Muscle layer of colon (tissue), 2 donors: ENCODE data around the gene NDUFB6.
A peak's percentile ranks its signal among the peaks of the same experiment; 100 is the strongest.

Source experiments
- H3K27ac ChIP-seq: one replicate; pipeline ENCODE4 v1.7.0; 2013; ENCODE audit warnings: low read depth, mild to moderate bottlenecking, low read length, moderate library complexity
- H3K27me3 ChIP-seq, 2 donors: one replicate each; pipeline ENCODE4 v1.7.0; 2013; ENCODE audit warnings: low read length in 2 of 2, mild to moderate bottlenecking in 2 of 2; ENCODE audit not compliant: insufficient read depth in 2 of 2, control insufficient read depth in 1 of 2
- H3K36me3 ChIP-seq: one replicate; pipeline ENCODE4 v1.7.0; 2013; ENCODE audit warnings: mild to moderate bottlenecking, low read length; ENCODE audit not compliant: insufficient read depth
- H3K4me1 ChIP-seq: one replicate; pipeline ENCODE4 v1.7.0; 2013; ENCODE audit warnings: mild to moderate bottlenecking, low read length; ENCODE audit not compliant: insufficient read depth
- H3K4me3 ChIP-seq, 2 donors: one replicate each; pipeline ENCODE4 v1.7.0; 2013; ENCODE audit warnings: low read length in 2 of 2, low read depth in 1 of 2, mild to moderate bottlenecking in 1 of 2, moderate library complexity in 1 of 2
- H3K9ac ChIP-seq: one replicate; pipeline ENCODE4 v1.7.0; 2013; ENCODE audit warnings: low read length
- H3K9me3 ChIP-seq: one replicate; pipeline ENCODE4 v1.7.0; 2013; ENCODE audit warnings: mild to moderate bottlenecking, low read length
- donor health status: abdominal sarcoma.
- donor health status: Adenocarcinoma of cecum.

Gene NDUFB6

GRCh38 chr9:32584784-32585183 is 11.8 kb upstream of the NDUFB6 start:
- no peak overlapping the region for H3K4me3 ChIP-seq
- no peak overlapping the region for H3K27ac ChIP-seq
- no peaks in the 10 kb centered on the region for H3K36me3 ChIP-seq
- no peaks in the 10 kb centered on the region for H3K9me3 ChIP-seq
- H3K27me3 ChIP-seq, result no peaks in the 10 kb centered on the region
- no peaks in the 10 kb centered on the region for H3K4me1 ChIP-seq
- no peak overlapping the region for H3K9ac ChIP-seq

- Histone ChIP-seq H3K4me3 (no peak overlapping the region), H3K9ac (no peak overlapping the region), H3K36me3 (no peaks in the 10 kb centered on the region), H3K4me1 (peaks cover 4% of the 10 kb centered on the region), H3K27me3 (no peaks in the 10 kb centered on the region), H3K9me3 (no peaks in the 10 kb centered on the region), H3K27ac (no peak overlapping the region)
Measured at GRCh38 chr9:32581512-32582143, 8.7 kb upstream of the NDUFB6 start.

GRCh38 chr9:32580631-32581300 is 7.8 kb upstream of the NDUFB6 start:
- H3K36me3 ChIP-seq, result no peaks in the 10 kb centered on the region
- H3K9me3 ChIP-seq, result no peaks in the 10 kb centered on the region
- H3K27me3 ChIP-seq, result no peaks in the 10 kb centered on the region
- no peak overlapping the region for H3K9ac ChIP-seq
- H3K4me3 ChIP-seq, result no peak overlapping the region
- no peak overlapping the region for H3K27ac ChIP-seq
- H3K4me1 ChIP-seq, result peaks cover 4% of the 10 kb centered on the region

- peak overlapping the region in 1 of 2 donors; percentile 23 for H3K4me3 ChIP-seq
Measured at GRCh38 chr9:32579706-32580331, 6.9 kb upstream of the NDUFB6 start.

GRCh38 chr9:32578976-32579375 is 6.0 kb upstream of the NDUFB6 start:
- Histone ChIP-seq H3K27ac (no peak overlapping the region), H3K9me3 (no peaks in the 10 kb centered on the region), H3K36me3 (no peaks in the 10 kb centered on the region), H3K9ac (no peak overlapping the region), H3K27me3 (no peaks in the 10 kb centered on the region), H3K4me3 (peak overlapping the region in 1 of 2 donors; percentile 23), H3K4me1 (peaks cover 4% of the 10 kb centered on the region)

More at GRCh38 chr9:32579706-32580331, 6.9 kb upstream of the NDUFB6 start:
- H3K4me1 ChIP-seq, result peaks cover 4% of the 10 kb centered on the region
- no peaks in the 10 kb centered on the region for H3K9me3 ChIP-seq
- no peaks in the 10 kb centered on the region for H3K27me3 ChIP-seq
- no peaks in the 10 kb centered on the region for H3K36me3 ChIP-seq
- no peak overlapping the region for H3K9ac ChIP-seq
- no peak overlapping the region for H3K27ac ChIP-seq

GRCh38 chr9:32577316-32577715 is 4.4 kb upstream of the NDUFB6 start:
- H3K4me3 ChIP-seq, result no peak overlapping the region
- no peak overlapping the region for H3K9ac ChIP-seq
- H3K27ac ChIP-seq, result no peak overlapping the region
- H3K36me3 ChIP-seq, result no peaks in the 10 kb centered on the region
- no peaks in the 10 kb centered on the region for H3K9me3 ChIP-seq
- no peaks in the 10 kb centered on the region for H3K27me3 ChIP-seq
- H3K4me1 ChIP-seq, result peaks cover 4% of the 10 kb centered on the region

- H3K27ac ChIP-seq, result no peak overlapping the region
- no peak overlapping the region for H3K4me3 ChIP-seq
- H3K36me3 ChIP-seq, result no peaks in the 10 kb centered on the region
- H3K27me3 ChIP-seq, result no peaks in the 10 kb centered on the region
- H3K4me1 ChIP-seq, result peaks cover 14% of the 10 kb centered on the region
- H3K9ac ChIP-seq, result no peak overlapping the region
- H3K9me3 ChIP-seq, result no peaks in the 10 kb centered on the region
Measured at GRCh38 chr9:32574858-32575257, 1.9 kb upstream of the NDUFB6 start.

- no peaks in the 10 kb centered on the region for H3K27me3 ChIP-seq
- peak overlapping the region in 1 of 2 donors; percentile 96 for H3K4me3 ChIP-seq
- H3K27ac ChIP-seq, result no peak overlapping the region
- H3K36me3 ChIP-seq, result no peaks in the 10 kb centered on the region
- H3K9me3 ChIP-seq, result no peaks in the 10 kb centered on the region
- peaks cover 10% of the 10 kb centered on the region for H3K4me1 ChIP-seq
- no peak overlapping the region for H3K9ac ChIP-seq
Measured at GRCh38 chr9:32573821-32574220, 862 bp upstream of the NDUFB6 start.

GRCh38 chr9:32571969-32572899 is 725 bp downstream of the NDUFB6 start:
- Histone ChIP-seq H3K27me3 (no peaks in the 10 kb centered on the region), H3K4me3 (peak overlapping the region; percentile 96 to 97), H3K9me3 (no peaks in the 10 kb centered on the region), H3K4me1 (peaks cover 10% of the 10 kb centered on the region), H3K9ac (peak overlapping the region; percentile 93), H3K36me3 (peaks cover 9% of the 10 kb centered on the region), H3K27ac (peak overlapping the region; percentile 95)

- Histone ChIP-seq H3K9ac (no peak overlapping the region), H3K27ac (no peak overlapping the region), H3K36me3 (peaks cover 25% of the 10 kb centered on the region)
Measured at GRCh38 chr9:32570262-32570661, 2.7 kb downstream of the NDUFB6 start.

GRCh38 chr9:32566770-32567169 is 6.2 kb downstream of the NDUFB6 start:
- Histone ChIP-seq H3K27ac (no peak overlapping the region), H3K36me3 (peaks cover 33% of the 10 kb centered on the region), H3K9me3 (no peaks in the 10 kb centered on the region), H3K9ac (no peak overlapping the region), H3K4me3 (no peak overlapping the region), H3K4me1 (peaks cover 5% of the 10 kb centered on the region), H3K27me3 (no peaks in the 10 kb centered on the region)

More at GRCh38 chr9:32570262-32570661, 2.7 kb downstream of the NDUFB6 start:
- Histone ChIP-seq H3K9me3 (no peaks in the 10 kb centered on the region), H3K27me3 (no peaks in the 10 kb centered on the region), H3K4me1 (peaks cover 10% of the 10 kb centered on the region), H3K4me3 (no peak overlapping the region)
